SK-N-SH treated with all-trans-retinoic acid at 6 μM for 48 hours (cell line): ENCODE data around the gene MORC1.

Source experiments
- CREB5 ChIP-seq: fragments of 250-450 bp; sonication (Bioruptor Pico); IDR thresholded peaks from 2 replicates; pipeline ENCODE4 v1.5.1; 2020; ENCODE audit warnings: low read depth, mild to moderate bottlenecking, moderate library complexity
- ISL1 ChIP-seq: fragments of 250-450 bp; sonication (Bioruptor Pico); IDR thresholded peaks from 2 replicates; pipeline ENCODE4 v2.1.2; 2022; ENCODE audit warnings: mild to moderate bottlenecking, moderate library complexity
- TCF4 ChIP-seq: fragments of 250-450 bp; sonication (Bioruptor Pico); IDR thresholded peaks from 2 replicates; pipeline ENCODE4 v1.8.0; 2021; ENCODE audit warnings: mild to moderate bottlenecking, moderate library complexity, borderline replicate concordance
- ZFP3 ChIP-seq: fragments of 250-450 bp; sonication (Bioruptor Pico); IDR thresholded peaks from 2 replicates; pipeline ENCODE4 v1.5.0; 2020; ENCODE audit warnings: mild to moderate bottlenecking, moderate library complexity
- ZFP30 ChIP-seq: fragments of 450-650 bp; formaldehyde crosslinking; IDR thresholded peaks from 2 replicates; pipeline ENCODE4 v1.5.0; 2022; ENCODE audit warnings: mild to moderate bottlenecking, moderate library complexity
- ZNF70 ChIP-seq: fragments of 450-650 bp; formaldehyde crosslinking; IDR thresholded peaks from 2 replicates; pipeline ENCODE4 v1.5.0; 2020; ENCODE audit warnings: mild to moderate bottlenecking, moderate library complexity

- TF ChIP-seq ZFP30 (CRISPR knock-in tag) (no peak), ZNF70 (CRISPR knock-in tag) (no peak), CREB5 (no peak), ZFP3 (CRISPR knock-in tag) (no peak), TCF4 (CRISPR knock-in tag) (no peak), ISL1 (CRISPR knock-in tag) (no peak)
Observed at GRCh38 chr3:109155828-109156227, 37.9 kb upstream of the MORC1 start.
